ENCODE measurements around the gene CAVIN1.

CAVIN1 gene

GRCh38 chr17:42460371-42460770 lies 37.3 kb upstream of the CAVIN1 start:
- Histone ChIP-seq H3K9me2 (replicated peaks; ENCODE audit: control insufficient read depth, low read length) (no peaks in the 10 kb centered on the region), H3K27ac (ENCODE audit: low read depth, low read length) (no peak overlapping the region), H3F3A (ENCODE audit: control insufficient read depth, insufficient read depth) (peaks cover 32% of the 10 kb centered on the region), H3K36me3 (ENCODE audit: control insufficient read depth, low read length) (no peaks in the 10 kb centered on the region), H3K79me2 (ENCODE audit: control insufficient read depth, low read length) (no peaks in the 10 kb centered on the region), H3K4me2 (ENCODE audit: low read length) (peak overlapping the region; percentile 70), H3K4me1 (ENCODE audit: control insufficient read depth, low read length) (peaks cover 49% of the 10 kb centered on the region), H4K20me1 (ENCODE audit: control insufficient read depth, insufficient read depth, low read depth, low read length) (peaks cover 24% of the 10 kb centered on the region), H3K27me3 (ENCODE audit: control insufficient read depth, low read length) (peaks cover 72% of the 10 kb centered on the region), H3K4me3 (ENCODE audit: low read length) (peak overlapping the region; percentile 45), H3K9me3 (ENCODE audit: control insufficient read depth, insufficient read depth, low read length) (no peaks in the 10 kb centered on the region)
- TF ChIP-seq CTCF (IDR thresholded peaks at IDR 0.05; ENCODE audit: low read depth, low read length, poor library complexity, severe bottlenecking) (no peak), EZH2phosphoT487 (IDR thresholded peaks at IDR 0.05; ENCODE audit: borderline replicate concordance, low read length) (no peak)

- peak overlapping the region; percentile 45 for H3K4me3 ChIP-seq (ENCODE audit: low read length)
- no peaks in the 10 kb centered on the region for H3K9me3 ChIP-seq (ENCODE audit: control insufficient read depth, insufficient read depth, low read length)
- H3K79me2 ChIP-seq (ENCODE audit: control insufficient read depth, low read length), result no peaks in the 10 kb centered on the region
- TF ChIP-seq EZH2phosphoT487 (IDR thresholded peaks at IDR 0.05; ENCODE audit: borderline replicate concordance, low read length) (no peak), CTCF (IDR thresholded peaks at IDR 0.05; ENCODE audit: low read depth, low read length, poor library complexity, severe bottlenecking) (no peak)
- no peaks in the 10 kb centered on the region for H3K9me2 ChIP-seq (replicated peaks; ENCODE audit: control insufficient read depth, low read length)
- no peaks in the 10 kb centered on the region for H3K36me3 ChIP-seq (ENCODE audit: control insufficient read depth, low read length)
- H3K27ac ChIP-seq (ENCODE audit: low read depth, low read length), result no peak overlapping the region
- peak overlapping the region; percentile 70 for H3K4me2 ChIP-seq (ENCODE audit: low read length)
- peaks cover 32% of the 10 kb centered on the region for H3F3A ChIP-seq (ENCODE audit: control insufficient read depth, insufficient read depth)
- peaks cover 49% of the 10 kb centered on the region for H3K4me1 ChIP-seq (ENCODE audit: control insufficient read depth, low read length)
- H3K27me3 ChIP-seq (ENCODE audit: control insufficient read depth, low read length), result peaks cover 76% of the 10 kb centered on the region
- peaks cover 24% of the 10 kb centered on the region for H4K20me1 ChIP-seq (ENCODE audit: control insufficient read depth, insufficient read depth, low read depth, low read length)
Observed at GRCh38 chr17:42459801-42460281, 36.8 kb upstream of the CAVIN1 start.

GRCh38 chr17:42459256-42459800 lies 36.3 kb upstream of the CAVIN1 start:
- Histone ChIP-seq H4K20me1 (ENCODE audit: control insufficient read depth, insufficient read depth, low read depth, low read length) (peaks cover 24% of the 10 kb centered on the region), H3K4me3 (ENCODE audit: low read length) (peak overlapping the region; percentile 45), H3K27ac (ENCODE audit: low read depth, low read length) (no peak overlapping the region), H3K9me3 (ENCODE audit: control insufficient read depth, insufficient read depth, low read length) (no peaks in the 10 kb centered on the region), H3K79me2 (ENCODE audit: control insufficient read depth, low read length) (no peaks in the 10 kb centered on the region), H3K9me2 (replicated peaks; ENCODE audit: control insufficient read depth, low read length) (no peaks in the 10 kb centered on the region), H3K36me3 (ENCODE audit: control insufficient read depth, low read length) (no peaks in the 10 kb centered on the region), H3K27me3 (ENCODE audit: control insufficient read depth, low read length) (peaks cover 79% of the 10 kb centered on the region), H3F3A (ENCODE audit: control insufficient read depth, insufficient read depth) (peaks cover 32% of the 10 kb centered on the region), H3K4me2 (ENCODE audit: low read length) (peak overlapping the region; percentile 70), H3K4me1 (ENCODE audit: control insufficient read depth, low read length) (peaks cover 49% of the 10 kb centered on the region)
- TF ChIP-seq CTCF (IDR thresholded peaks at IDR 0.05; ENCODE audit: low read depth, low read length, poor library complexity, severe bottlenecking) (peak; percentile 56), EZH2phosphoT487 (IDR thresholded peaks at IDR 0.05; ENCODE audit: borderline replicate concordance, low read length) (no peak)
